GM21390 (cell line): ENCODE measurements around the gene ARMH3.
"Not testable (repeated sequence)": the region's sequence is repeated elsewhere in the genome, so short reads cannot be mapped to it uniquely, and the experiment has no call there.

Experiments used
- ATAC-seq: cut with Tn5 transposase; IDR thresholded peaks from one replicate; pipeline ENCODE4 v1.9.1; 2021; ENCODE audit not compliant: unreplicated experiment

Gene ARMH3

DNA sequence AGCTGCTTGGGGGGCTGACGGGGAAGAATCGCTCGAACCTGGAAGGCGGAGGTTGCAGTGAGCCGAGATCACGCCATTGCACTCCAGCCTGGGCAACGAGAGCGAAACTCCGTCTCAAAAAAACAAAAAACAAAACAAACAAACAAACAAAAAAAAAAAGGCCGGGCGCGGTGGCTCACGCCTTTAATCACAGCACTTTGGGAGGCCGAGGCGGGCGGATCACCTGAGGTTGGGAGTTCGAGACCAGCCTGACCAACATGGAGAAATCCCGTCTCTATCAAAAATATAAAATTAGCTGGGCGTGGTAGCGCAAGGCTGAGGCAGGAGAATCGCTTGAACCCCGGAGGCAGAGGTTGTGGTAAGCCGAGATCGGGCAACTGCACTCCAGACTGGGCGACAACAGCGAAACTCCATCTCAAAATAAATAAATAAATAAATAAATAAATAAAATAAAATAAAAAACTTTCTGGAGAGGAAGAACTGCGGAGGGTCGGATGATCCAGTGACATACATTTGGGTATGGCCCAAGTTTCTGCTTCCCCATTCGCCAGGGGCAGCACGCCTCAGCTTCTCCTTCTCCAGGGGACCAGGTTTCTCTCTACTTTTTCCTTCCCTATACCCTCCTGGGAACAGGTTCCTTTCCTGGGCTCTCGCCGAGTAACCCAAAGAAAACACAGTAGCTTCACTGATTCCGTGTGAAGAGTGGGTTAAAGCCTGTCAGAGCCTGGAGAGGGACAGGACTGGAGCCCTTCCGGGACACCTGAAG is 909 bp downstream of the ARMH3 start:
- not testable (repeated sequence) for ATAC-seq

GRCh38 chr10:102046095-102046494 is 9.9 kb downstream of the ARMH3 start:
- no peak for ATAC-seq

DNA sequence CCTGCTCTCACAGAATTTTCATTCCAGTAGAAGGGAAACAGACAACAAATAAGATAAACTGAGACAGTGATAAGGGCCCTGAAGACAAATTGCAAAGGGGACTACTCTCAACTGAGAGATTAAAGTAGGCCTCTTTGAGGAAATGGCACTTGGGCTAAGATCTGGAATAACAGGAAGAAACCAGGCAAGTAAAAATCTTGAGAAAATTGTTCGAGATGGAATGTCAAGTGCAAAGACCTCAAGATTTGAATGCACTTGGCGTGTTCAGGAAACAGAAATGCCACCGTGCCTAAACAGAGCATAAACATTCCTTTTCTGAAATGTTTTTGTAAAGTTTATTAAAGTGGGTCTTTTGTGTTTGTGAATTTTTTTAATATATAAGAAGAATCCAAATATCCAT is 10.7 kb downstream of the ARMH3 start:
- ATAC-seq = no peak

DNA sequence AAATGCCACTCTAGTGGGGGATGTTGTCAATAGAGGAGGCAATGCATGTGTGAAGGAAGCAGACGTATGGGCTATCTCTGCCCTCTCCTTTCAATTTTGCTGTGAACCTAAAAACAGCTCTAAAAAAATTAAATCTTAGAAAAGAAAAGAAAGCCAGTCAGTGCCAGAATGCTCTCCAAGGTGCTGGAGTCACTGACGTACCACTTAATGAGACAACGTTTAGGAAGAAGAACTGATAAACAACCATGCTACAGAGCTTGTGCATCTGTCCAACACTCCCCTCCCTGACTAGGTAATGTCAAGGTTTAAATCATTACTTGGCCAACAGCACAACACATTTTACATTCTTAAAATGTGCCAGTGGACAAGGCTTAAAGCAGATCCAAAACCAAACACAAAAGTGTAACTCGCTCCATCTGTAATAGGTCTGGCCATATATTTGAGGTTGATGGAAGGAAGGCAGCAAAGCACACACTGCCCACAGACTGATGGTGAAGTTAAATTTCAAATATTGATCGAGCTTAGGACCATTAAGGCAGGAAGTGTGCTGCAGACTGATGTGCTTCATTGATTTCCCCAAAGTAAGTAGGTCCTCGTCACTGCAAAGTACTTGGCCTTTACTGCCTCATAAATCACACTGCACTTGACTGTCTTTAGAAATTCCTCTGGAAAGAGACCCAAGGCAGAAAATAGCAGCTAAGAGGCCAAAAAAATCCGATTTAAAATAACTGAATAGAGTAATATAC is 15.5 kb downstream of the ARMH3 start:
- ATAC-seq = no peak

DNA sequence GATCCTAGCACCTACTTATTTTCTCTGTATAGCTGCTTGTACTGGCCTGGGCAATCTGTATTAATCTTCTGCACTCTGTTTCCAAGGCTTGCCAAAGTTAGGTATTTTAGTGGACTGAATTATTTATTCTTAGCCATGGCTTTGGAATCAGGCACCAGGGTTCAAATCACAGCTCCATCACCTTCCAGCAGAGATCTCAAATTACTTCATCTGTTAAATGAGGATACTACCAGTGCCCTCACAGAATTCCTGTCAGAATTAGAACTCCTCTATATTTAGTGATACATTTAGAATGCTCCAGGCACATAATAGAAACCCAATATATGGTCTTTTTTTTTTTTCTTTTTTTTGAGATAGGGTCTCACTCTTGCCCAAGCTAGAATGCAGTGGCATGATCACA is 17.6 kb downstream of the ARMH3 start:
- ATAC-seq = no peak

DNA sequence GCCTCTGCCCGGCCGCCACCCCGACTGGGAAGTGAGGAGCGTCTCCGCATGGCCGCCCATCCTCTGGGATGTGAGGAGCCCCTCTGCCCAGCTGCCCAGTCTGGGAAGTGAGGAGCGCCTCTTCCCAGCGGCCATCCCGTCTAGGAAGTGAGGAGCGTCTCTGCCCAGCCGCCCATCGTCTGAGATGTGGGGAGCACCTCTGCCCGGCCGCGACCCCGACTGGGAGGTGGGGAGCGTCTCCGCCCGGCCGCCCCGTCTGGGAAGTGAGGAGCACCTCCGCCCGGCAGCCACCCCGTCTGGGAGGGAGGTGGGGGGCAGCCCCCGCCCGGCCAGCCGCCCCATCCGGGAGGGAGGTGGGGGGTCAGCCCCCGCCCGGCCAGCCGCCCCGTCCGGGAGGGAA is 20.2 kb downstream of the ARMH3 start:
- not testable (repeated sequence) for ATAC-seq

DNA sequence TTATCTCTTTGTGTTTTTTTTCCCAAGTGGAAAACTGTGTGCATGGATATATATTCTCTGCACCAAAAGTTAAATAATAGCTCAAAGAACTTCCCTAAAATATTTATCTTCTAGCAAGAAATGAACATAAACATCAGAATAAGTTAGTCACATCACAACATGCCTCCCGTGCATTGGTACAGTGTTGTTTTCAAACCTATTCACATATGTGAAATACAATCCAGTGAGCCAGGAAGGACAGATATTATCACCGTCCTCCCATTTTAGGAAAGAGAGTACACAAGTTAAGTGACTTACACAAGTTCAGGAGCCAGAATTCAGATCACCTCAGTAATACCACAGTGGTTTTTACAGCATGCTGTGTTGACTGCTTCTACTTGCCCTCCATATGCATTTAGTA is 22.2 kb downstream of the ARMH3 start:
- no peak for ATAC-seq

- no peak for ATAC-seq
Observed at GRCh38 chr10:102027261-102027660, 28.7 kb downstream of the ARMH3 start.

DNA sequence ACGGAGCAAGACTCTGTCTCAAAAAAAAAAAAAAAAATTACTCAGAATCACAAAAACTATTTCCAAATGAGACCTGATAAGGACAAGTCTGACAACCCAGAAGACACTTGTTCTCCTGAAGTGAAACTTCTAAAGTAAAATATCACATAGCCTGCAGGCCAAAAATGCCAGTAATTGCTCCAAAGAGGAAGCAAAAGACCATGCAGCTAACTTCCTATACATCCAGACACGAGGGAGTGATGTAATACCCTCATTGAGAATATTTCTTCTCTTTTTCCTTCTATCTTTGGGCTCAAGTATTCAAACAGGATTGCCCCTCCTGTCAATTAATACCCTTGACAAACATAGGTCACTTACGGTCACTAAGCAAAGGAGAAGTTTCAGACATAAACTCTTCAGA is 31.2 kb downstream of the ARMH3 start:
- ATAC-seq = no peak

DNA sequence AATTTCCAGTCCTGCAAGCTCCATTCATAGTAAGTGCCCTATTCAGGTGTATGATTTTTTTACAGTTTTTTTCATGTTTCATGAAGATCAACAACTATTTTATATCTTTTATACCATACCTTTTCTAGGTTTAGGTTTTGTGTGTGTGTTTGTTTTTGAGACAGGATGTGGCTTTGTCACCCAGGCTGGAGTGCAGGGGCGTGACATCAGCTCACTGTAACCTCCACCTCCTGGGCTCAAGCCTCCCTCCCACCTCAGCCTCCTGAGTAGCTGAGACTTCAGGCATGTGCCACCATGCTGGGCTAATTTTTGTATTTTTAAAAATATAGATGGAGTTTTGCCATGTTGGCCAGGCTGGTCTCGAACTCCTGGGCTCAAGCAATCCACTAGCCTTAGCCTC is 35.0 kb downstream of the ARMH3 start:
- no peak for ATAC-seq

DNA sequence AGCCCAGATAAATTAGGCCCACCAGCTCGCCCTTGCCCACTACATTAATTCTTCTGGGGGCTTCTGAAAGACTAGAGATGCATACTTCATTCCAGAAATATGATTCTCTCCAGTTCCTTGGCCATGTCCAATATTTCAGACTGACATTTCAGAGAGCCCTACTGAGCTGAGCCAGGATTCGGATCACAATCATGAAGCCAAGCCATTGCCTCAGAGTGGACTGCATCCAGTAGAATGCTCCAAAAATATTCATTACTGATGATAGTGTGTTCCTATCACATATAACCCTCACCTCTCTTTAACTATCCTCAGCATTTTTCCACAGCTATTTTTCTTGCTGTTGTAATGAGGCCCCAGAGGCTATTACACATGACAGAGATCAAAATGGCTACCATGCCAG is 38.7 kb downstream of the ARMH3 start:
- ATAC-seq = no peak

DNA sequence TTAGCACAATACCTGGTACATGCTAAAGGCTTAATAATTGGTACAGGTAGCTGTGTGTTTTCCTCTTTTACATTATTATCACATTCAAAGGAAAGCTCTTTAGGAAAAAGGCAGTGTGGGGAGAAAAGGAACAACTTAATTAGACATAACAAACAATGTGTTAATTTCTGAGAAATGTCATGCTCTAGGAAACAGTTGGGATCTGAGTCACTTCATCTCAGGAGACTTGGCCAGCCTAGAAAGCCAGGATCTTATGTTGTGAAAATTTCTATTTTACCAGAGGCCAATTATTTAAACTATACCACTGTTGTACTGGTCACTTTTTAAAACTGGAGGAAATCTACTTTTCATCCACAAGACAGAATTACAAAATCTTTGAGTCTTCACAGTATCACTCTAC is 39.6 kb downstream of the ARMH3 start:
- no peak for ATAC-seq

DNA sequence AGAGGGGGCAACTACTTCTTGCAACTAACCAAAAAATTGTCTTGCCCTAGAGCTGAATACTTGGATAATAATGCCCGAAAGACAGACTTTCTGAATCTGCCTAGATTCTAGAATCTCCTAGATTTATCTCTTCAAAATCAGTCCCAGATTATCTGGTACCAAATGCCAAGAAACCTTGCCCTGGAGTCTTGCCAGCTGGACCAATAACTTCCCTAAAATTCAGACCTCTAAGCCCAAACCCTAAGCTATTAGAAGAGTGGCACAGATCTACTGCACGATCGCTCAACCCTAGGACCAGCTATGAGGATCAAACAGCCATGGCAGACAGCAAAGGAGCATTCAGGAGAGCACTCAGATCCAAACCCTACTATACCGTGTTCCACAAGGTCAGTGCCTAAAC is 45.0 kb downstream of the ARMH3 start:
- no peak for ATAC-seq

DNA sequence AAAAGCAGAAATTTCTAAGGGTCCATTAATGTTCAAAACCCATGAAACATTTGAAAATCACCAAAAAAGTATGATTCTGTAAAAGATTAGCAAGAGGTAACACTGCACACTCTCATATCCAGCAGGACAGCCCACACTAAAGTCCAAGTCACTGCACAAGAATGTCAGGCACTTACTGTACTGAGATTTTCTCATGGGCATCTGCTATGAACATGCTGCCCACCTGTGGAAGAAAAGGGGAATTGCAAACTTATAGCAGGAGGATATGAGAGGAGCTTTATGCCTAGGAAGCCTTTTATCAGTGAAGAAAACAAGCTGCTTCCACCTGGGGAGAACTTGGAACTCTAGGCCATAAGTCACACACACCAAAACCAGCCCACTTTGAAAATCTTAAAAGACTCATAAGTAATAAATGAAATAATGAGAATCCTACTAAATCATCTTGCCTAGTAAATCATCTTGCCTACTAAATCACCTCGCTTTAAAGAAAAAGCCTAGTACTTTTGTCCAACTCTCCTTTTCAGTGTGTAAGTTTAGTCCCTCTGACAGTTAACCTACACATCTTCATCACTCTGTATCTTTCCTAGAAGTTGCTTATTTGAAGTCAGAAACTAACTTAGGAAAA is 46.1 kb downstream of the ARMH3 start:
- ATAC-seq = no peak

GRCh38 chr10:102007796-102008195 is 48.2 kb downstream of the ARMH3 start:
- ATAC-seq = no peak

GRCh38 chr10:102007031-102007430 is 48.9 kb downstream of the ARMH3 start:
- ATAC-seq = not testable (repeated sequence)

GRCh38 chr10:102004376-102004775 is 51.6 kb downstream of the ARMH3 start:
- no peak for ATAC-seq

DNA sequence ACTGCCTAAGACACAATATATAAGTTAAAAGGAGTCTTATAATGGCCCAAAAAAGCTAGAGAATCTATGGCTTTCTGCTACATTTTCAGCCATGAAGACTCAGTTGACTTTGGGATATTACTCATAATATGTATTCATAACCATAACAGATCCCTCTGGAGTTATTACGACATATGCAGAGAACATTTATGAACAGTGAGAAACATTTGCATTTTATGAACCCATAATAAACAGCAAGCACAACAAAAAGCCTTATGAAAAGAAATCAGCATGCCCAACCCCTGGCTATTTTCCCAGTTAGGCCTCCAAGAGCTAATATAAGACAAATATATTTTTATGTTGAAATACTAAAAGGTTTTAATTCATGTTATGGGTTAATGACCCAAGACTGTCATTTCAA is 52.4 kb downstream of the ARMH3 start:
- ATAC-seq = no peak

GRCh38 chr10:102001435-102002068 is 54.4 kb downstream of the ARMH3 start:
- ATAC-seq = peak; percentile 64

GRCh38 chr10:101997803-101998202 is 58.2 kb downstream of the ARMH3 start:
- ATAC-seq = no peak

DNA sequence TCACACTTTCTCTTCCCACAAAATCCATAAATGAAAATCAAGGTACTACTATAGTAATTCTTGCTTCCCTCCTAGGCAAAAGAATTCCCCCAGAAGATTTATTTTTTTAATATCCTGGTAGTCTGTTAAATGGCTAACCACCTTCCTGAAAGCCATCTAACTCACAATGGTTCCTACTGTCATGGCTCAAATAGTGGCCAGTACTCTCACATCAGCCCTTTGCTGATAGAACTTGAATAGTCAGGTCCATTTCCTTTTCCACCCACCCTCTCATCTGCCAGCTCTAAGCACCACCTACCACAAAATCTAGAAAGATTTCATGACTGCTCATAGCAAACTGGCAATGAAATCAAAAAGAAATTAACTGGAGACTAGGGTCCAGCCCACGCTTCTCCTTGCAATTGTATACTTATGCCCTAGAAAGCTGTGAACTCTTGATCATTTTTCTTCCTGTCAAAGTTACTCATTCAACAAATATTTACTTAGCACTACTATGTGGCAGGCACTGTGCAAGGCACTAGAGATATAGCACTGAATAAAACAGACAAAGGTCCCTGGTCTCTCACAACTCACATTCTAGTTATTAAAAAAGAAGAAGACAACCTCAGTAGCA is 60.4 kb downstream of the ARMH3 start:
- no peak for ATAC-seq
